ENCODE measurements around the gene TMEM229A. TPM values are rescaled to one million over a fixed set of nuclear protein-coding genes. Genes with fewer than 3 reads are reported as not detected.
"Not testable (repeated sequence)": the region's sequence is repeated elsewhere in the genome, so short reads cannot be mapped to it uniquely, and the experiment has no call there.

TMEM229A gene
- total and polyA plus RNA-seq, 2 experiments from 2014 or later: 0.17 TPM; not detected in 1

DNA sequence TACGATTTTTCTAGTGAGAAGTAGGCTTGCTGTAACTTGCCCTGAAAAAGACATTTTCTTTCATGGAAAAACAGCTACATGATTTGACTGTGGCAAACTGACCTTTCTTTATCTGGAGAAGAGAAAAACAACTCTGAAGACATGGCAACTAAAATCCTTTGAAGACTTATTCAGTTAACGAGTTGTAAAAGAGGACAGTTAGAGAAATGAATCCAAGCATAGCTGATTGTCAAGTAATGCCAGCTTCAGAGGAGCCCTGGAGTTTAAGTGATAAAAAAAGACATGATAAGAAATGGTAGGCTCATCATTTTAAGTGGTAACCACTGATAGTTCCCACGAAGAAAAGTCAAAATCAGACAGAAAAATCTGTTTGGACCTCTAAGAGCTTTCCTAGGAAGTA lies 19.6 kb downstream of the TMEM229A start:
- no peaks in the 10 kb centered on the region for H3K79me2 ChIP-seq
- H3K27ac ChIP-seq: no peak overlapping the region
- H3K4me1 ChIP-seq (ENCODE audit: insufficient read depth): no peaks in the 10 kb centered on the region
- TF ChIP-seq, protein P1, sequence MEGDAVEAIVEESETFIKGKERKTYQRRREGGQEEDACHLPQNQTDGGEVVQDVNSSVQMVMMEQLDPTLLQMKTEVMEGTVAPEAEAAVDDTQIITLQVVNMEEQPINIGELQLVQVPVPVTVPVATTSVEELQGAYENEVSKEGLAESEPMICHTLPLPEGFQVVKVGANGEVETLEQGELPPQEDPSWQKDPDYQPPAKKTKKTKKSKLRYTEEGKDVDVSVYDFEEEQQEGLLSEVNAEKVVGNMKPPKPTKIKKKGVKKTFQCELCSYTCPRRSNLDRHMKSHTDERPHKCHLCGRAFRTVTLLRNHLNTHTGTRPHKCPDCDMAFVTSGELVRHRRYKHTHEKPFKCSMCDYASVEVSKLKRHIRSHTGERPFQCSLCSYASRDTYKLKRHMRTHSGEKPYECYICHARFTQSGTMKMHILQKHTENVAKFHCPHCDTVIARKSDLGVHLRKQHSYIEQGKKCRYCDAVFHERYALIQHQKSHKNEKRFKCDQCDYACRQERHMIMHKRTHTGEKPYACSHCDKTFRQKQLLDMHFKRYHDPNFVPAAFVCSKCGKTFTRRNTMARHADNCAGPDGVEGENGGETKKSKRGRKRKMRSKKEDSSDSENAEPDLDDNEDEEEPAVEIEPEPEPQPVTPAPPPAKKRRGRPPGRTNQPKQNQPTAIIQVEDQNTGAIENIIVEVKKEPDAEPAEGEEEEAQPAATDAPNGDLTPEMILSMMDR (IDR thresholded peaks at IDR 0.05; ENCODE audit: poor library complexity): no peak
- TF ChIP-seq EZH2 (IDR thresholded peaks at IDR 0.05; ENCODE audit: borderline replicate concordance): no peak
- no peak for TF ChIP-seq EZH2phosphoT487 (IDR thresholded peaks at IDR 0.05; ENCODE audit: low read depth, severe bottlenecking, unreplicated experiment)
- H2AFZ ChIP-seq: no peak overlapping the region
- H3K4me2 ChIP-seq: no peak overlapping the region
- no peaks in the 10 kb centered on the region for H3K27me3 ChIP-seq
- no peak for DNase-seq (ENCODE audit: low spot score)
- H4K20me1 ChIP-seq (ENCODE audit: insufficient read depth, poor library complexity, severe bottlenecking): no peaks in the 10 kb centered on the region
- 47% methylated on average over 3 of the region's 3 CpGs for WGBS (ENCODE audit: low lambda C conversion rate, missing lambda C conversion rate)
- H3K9me3 ChIP-seq (ENCODE audit: low read depth): no peaks in the 10 kb centered on the region
- no peaks in the 10 kb centered on the region for H3K36me3 ChIP-seq (replicated peaks; ENCODE audit: insufficient read depth, low read depth)
- no peak overlapping the region for H3K4me3 ChIP-seq
- no peaks in the 10 kb centered on the region for H3K9me2 ChIP-seq (replicated peaks; ENCODE audit: insufficient read depth)

DNA sequence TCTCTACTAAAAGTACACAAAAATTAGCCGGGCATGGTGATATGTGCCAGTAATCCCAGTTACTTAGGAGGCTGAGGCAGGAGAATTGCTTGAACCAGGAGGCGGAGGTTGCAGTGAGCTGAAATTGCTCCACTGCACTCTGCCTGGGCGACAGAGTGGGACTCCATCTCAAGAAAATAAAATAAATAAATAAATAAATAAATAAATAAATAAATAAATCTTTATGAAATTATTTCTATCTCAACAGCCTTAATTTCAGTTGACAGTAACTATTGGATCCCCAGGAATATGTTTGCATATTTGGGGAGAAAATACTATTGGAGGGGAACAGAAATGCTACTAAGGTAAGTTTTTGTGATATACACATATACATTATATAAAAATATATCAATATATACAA lies 20.0 kb downstream of the TMEM229A start:
- DNase-seq (ENCODE audit: low spot score): no peak
- Histone ChIP-seq H4K20me1 (ENCODE audit: insufficient read depth, poor library complexity, severe bottlenecking) (no peaks in the 10 kb centered on the region), H3K9me3 (ENCODE audit: low read depth) (no peaks in the 10 kb centered on the region), H3K27me3 (no peaks in the 10 kb centered on the region), H2AFZ (no peak overlapping the region), H3K9me2 (replicated peaks; ENCODE audit: insufficient read depth) (no peaks in the 10 kb centered on the region), H3K4me1 (ENCODE audit: insufficient read depth) (no peaks in the 10 kb centered on the region), H3K4me3 (no peak overlapping the region), H3K79me2 (no peaks in the 10 kb centered on the region), H3K4me2 (no peak overlapping the region), H3K27ac (no peak overlapping the region), H3K36me3 (replicated peaks; ENCODE audit: insufficient read depth, low read depth) (no peaks in the 10 kb centered on the region)
- WGBS (ENCODE audit: low lambda C conversion rate, missing lambda C conversion rate): 93% methylated on average over 3 of the region's 3 CpGs
- TF ChIP-seq EZH2 (IDR thresholded peaks at IDR 0.05; ENCODE audit: borderline replicate concordance) (no peak), EZH2phosphoT487 (IDR thresholded peaks at IDR 0.05; ENCODE audit: low read depth, severe bottlenecking, unreplicated experiment) (no peak)
- TF ChIP-seq, protein P1 (IDR thresholded peaks at IDR 0.05; ENCODE audit: poor library complexity): no peak

DNA sequence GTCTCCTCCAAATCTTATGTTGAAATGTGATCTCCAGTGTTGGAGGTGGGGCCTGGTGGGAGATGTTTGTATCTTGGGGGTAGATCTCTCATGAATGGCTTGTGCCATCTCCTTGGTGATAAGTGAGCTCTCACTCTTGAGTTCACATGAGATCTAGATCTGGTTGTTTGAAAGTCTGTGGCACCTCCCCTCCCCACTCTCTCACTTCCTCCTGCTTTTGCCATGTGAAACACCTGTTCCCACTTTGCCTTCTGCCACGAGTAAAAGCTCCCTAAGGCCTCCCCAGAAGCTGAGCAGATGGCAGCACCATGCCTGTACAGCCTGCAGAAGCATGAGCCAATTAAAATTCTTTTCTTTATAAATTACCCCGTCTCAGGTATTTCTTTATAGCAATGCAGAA lies 23.5 kb downstream of the TMEM229A start:
- Histone ChIP-seq H3K4me3 (no peak overlapping the region), H3K79me2 (no peaks in the 10 kb centered on the region), H3K9me3 (ENCODE audit: low read depth) (no peaks in the 10 kb centered on the region), H3K9me2 (replicated peaks; ENCODE audit: insufficient read depth) (no peaks in the 10 kb centered on the region), H3K27ac (no peak overlapping the region), H3K27me3 (no peaks in the 10 kb centered on the region), H3K4me1 (ENCODE audit: insufficient read depth) (no peaks in the 10 kb centered on the region), H3K36me3 (replicated peaks; ENCODE audit: insufficient read depth, low read depth) (no peaks in the 10 kb centered on the region), H4K20me1 (ENCODE audit: insufficient read depth, poor library complexity, severe bottlenecking) (no peaks in the 10 kb centered on the region), H2AFZ (no peak overlapping the region), H3K4me2 (no peak overlapping the region)
- DNase-seq (ENCODE audit: low spot score): no peak
- TF ChIP-seq, protein P1 (IDR thresholded peaks at IDR 0.05; ENCODE audit: poor library complexity): no peak
- TF ChIP-seq EZH2 (IDR thresholded peaks at IDR 0.05; ENCODE audit: borderline replicate concordance) (no peak), EZH2phosphoT487 (IDR thresholded peaks at IDR 0.05; ENCODE audit: low read depth, severe bottlenecking, unreplicated experiment) (no peak)
- 76% methylated on average over 2 of the region's 2 CpGs for WGBS (ENCODE audit: low lambda C conversion rate, missing lambda C conversion rate)

DNA sequence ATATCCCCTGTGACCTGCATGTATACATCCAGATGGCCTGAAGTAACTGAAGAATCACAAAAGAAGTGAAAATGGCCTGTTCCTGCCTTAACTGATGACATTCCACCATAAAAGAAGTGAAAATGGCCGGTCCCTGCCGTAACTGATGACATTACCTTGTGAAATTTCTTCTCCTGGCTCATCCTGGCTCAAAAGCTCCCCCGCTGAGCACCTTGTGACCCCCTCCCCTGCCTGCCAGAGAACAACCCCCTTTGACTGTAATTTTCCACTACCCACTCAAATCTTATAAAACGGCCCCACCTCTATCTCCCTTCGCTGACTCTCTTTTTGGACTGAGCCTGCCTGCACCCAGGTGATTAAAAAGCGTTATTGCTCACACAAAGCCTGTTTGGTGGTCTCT lies 24.6 kb downstream of the TMEM229A start:
- not testable (repeated sequence) for H3K4me3 ChIP-seq; H2AFZ ChIP-seq; H3K4me1 ChIP-seq (ENCODE audit: insufficient read depth); H3K79me2 ChIP-seq; H3K9me2 ChIP-seq (replicated peaks; ENCODE audit: insufficient read depth); DNase-seq (ENCODE audit: low spot score); H4K20me1 ChIP-seq (ENCODE audit: insufficient read depth, poor library complexity, severe bottlenecking); H3K27me3 ChIP-seq; H3K36me3 ChIP-seq (replicated peaks; ENCODE audit: insufficient read depth, low read depth); H3K27ac ChIP-seq; H3K9me3 ChIP-seq (ENCODE audit: low read depth); H3K4me2 ChIP-seq
- 75% methylated on average over 6 of the region's 6 CpGs for WGBS (ENCODE audit: low lambda C conversion rate, missing lambda C conversion rate)

Data from hepatocyte (in vitro differentiated cells).